GM18502 (cell line): Measurements from ENCODE around the gene UNC119B.

Experiments used
- ATAC-seq: cut with Tn5 transposase; IDR thresholded peaks from one replicate; pipeline ENCODE4 v1.9.1; 2021; ENCODE audit warnings: mild to moderate bottlenecking; ENCODE audit not compliant: unreplicated experiment, poor library complexity

UNC119B gene

DNA sequence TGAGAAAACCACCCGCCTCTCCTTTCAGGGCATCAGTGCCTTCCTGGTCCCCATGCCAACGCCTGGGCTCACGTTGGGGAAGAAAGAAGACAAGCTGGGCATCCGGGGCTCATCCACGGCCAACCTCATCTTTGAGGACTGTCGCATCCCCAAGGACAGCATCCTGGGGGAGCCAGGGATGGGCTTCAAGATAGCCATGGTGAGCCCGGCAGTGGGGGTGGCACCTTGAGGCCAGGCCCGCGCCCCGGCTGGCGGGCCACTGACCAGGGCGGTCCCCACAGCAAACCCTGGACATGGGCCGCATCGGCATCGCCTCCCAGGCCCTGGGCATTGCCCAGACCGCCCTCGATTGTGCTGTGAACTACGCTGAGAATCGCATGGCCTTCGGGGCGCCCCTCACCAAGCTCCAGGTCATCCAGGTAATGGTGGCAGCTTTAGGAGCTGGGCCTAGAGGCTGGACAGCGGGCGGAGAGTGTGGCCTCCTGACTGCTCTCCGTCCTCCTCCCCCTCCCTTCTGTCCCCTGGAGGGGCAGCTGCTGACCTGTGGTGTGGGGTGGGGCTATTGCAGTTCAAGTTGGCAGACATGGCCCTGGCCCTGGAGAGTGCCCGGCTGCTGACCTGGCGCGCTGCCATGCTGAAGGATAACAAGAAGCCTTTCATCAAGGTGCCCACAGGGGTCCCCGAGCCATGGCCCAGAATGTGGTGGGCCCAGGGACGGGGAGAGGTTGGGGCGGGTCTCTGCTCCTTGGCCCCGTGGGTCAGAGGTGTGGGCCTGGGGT, 28.2 kb downstream of the UNC119B start:
- ATAC-seq, result no peak

DNA sequence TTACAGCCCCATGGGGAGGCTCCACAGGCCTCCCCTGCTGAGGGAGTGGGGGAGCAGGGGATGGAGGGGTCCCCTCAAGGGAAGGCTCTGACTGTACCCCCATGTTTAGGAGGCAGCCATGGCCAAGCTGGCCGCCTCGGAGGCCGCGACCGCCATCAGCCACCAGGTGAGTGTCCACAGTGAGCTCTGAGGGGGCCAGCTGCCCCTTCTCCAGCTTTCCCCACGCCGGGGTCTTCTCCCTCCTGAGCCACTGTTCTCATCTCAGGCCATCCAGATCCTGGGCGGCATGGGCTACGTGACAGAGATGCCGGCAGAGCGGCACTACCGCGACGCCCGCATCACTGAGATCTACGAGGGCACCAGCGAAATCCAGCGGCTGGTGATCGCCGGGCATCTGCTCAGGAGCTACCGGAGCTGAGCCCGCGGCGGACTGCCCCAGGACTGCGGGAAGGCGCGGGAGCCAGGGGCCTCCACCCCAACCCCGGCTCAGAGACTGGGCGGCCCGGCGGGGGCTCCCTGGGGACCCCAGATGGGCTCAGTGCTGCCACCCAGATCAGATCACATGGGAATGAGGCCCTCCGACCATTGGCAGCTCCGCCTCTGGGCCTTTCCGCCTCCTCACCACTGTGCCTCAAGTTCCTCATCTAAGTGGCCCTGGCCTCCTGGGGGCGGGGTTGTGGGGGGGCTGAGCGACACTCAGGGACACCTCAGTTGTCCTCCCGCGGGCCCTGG, 28.9 kb downstream of the UNC119B start:
- ATAC-seq, result no peak

DNA sequence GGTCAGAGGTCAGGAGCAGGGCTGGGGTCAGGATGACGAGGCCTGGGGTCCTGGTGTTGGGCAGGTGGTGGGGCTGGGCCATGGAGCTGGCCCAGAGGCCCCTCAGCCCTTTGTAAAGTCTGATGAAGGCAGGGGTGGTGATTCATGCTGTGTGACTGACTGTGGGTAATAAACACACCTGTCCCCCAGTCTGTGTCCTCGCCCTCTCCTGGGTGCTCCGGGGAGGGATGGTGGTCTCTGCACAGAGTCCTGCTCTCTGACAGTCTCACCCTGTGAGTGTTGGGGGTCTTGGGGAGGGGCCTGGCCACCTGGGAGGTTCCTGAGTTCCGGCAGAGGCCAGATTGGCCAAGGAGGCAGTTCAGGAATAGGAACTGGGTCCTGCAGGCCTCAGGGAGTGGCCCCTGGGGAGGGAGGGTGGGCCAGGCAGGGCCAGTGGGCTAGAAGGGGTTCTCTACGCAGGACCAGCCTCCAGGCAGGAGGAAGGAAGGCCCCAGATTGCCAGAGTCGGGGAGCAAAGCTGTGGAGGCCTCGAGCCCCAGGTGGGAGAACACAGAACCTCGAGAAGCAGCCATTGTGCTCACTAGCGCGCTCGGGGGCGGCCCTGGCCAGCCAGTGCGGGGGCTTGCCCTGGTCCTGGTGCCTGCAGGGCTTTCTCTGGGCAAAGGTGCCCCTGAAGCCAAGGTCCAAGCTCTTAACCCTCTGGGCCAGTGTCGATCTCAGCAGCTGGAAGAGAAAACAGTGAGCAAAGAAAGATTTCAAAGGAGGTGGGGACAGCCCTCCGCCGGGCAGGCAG, 29.8 kb downstream of the UNC119B start:
- no peak for ATAC-seq

DNA sequence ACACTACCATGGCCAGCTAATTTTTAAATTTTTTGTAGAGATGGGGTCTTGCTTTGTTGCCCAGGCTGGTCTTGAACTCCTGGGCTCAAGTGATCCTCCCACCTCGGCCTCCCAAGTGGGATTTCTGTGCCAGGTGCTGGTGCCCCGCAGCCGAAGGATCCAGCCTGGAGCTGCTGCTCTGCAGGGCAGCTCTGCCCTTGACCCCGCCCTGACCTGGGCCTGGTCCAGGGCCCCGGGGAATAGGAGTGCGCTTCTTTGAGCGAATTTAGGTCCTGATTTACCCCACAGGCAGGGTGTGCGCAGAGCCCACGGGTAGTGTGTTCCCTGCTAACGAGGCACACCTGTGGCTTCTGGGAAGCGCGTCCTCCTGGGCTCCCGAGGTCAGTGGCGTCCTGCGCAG, 30.6 kb downstream of the UNC119B start:
- no peak for ATAC-seq

DNA sequence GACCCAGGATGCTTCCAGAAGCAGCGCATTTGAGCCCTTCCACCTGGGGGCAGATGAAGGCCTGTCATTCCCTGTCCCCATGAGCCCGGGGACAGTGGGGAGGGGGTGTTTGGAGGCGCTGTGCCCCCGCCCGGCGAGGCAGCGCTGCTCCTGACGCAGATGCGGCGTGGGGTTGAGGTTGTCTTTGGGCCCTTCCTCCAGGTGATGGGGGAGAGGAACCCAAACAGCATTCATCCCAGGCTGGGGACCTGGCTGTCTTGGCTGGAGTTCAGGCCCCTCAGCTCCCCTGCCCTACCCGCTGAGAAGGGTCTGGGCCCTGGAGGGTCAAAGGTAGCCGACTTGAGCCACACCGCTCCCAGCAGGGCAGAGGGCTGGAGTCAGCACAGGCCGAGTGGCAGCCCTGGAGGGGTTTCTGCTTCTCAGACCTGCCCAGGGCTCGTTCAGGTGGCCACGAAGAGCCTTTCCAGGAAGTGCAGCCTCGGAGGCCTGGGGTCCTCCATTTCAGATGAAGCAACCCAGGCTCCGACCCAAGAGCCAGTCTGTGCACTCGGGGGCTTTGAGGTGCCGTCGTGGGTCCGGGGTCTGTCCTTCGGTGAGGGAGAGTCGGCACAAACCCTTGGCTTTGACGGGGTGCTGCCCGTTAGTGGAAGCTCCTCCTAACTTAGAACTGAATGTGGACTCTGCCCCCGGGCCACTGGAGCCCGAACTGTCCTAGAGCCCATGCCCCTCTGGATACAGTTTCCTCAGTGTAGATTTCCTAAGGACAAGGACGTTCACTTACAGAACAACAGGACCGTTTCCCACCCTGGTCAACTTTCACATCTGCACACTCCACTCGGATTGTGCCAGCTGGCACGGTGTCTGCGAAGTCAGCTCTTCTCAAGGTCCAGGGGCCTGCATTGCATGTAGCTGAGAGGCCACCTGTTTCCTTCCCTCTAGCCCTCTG, 31.5 kb downstream of the UNC119B start:
- no peak for ATAC-seq

DNA sequence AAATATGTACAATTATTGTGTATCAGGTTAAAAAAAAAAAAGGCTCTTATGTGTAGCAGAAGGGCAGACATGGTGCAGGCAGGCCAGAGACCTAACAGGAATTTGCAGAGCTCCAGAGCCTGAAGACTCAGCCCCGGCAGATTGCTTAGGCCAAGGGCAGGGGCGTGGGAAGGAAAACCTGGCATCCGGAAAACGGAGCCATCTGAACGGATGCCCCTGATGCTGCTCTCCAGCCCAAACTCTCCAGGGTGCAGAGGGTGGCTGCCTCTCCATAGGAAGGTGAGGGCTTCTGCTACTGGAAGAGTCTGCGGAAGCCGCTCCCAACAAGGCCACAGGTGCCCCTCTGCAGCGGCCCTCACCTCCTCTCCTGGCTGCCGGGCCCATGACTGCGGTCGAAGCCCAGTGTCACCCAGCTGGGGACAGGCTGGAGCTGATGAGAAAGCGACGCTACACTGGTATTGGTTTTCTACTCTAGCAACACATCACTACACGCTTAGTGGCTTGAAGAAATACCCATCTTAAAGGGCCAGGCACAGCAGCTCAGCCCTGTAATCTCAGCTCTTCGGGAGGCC, 34.8 kb downstream of the UNC119B start:
- ATAC-seq, result no peak

DNA sequence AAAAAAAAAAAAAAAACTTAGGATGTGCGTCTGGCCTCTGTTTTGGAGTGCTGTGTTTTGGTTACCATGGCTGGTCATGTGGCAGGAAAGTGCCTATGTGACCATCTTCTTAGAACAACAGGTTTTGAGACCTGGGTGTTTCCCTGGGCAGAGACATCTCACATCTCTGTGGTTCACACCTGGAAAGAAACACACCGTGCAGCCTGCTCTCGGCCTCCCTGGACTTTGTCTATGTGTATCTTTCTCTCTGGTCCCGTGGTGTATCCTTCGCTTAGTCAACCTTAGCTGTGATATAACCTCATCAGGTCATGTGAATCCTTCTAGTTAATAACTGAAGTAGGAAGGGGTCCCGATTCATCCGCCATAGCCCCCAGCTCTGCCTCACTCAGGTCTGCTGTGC, 38.0 kb downstream of the UNC119B start:
- ATAC-seq, result no peak

DNA sequence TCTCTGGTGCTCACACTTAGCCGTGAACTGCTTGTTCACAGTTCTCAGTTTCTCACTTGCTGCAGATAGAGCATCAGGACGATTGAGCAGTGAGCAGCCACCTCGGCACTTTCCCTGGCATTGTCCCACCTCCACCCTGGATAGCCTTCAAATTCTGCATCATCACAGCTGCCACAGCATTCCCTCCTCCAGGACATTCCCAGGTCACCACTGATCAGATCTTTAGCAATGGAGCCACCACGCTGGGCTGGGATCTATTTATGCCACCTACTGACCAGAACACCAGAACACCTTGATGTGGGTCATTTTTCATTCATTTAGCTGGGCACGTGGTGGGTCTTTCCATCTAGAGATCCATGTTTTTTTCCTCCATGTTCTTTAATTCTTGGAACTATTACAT, 39.0 kb downstream of the UNC119B start:
- ATAC-seq, result no peak

DNA sequence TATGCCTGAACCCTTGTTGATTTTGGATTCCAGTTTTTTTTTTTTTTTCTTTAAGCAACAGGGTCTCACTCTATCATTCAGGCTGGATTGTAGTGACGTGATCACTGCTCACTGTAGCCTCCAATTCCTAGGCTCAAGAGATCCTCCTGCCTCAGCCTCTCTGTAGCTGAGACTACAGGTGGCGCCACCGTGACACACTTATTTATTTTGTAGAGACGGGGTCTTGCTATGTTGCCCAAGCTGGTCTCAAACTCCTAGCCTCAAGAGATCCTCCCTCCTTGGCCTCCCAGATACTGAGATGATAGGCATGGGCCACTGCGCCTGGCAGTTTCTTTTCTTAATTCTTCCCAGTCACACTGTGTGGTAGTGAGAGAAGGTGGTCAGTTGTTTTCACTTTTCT, 40.5 kb downstream of the UNC119B start:
- ATAC-seq, result no peak

DNA sequence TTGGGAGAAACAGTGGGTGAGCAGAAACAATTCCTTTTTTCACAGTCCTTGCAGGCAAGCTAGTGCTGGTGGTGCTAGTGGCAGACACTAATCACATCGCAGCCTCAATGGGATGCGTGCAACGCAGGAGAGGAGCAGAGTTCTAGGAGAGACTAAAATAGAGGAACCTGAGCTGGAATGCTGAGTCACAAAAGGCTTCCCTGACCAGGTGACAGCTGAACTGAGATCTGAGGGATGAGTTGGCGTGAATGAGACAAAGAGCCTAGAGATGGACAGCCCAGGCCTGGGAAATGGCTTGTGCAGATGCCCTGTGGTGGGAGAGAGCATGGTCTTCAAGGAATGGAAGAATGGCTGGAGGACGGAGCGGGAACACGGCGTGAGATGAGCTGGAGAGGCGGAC, 41.1 kb downstream of the UNC119B start:
- no peak for ATAC-seq

DNA sequence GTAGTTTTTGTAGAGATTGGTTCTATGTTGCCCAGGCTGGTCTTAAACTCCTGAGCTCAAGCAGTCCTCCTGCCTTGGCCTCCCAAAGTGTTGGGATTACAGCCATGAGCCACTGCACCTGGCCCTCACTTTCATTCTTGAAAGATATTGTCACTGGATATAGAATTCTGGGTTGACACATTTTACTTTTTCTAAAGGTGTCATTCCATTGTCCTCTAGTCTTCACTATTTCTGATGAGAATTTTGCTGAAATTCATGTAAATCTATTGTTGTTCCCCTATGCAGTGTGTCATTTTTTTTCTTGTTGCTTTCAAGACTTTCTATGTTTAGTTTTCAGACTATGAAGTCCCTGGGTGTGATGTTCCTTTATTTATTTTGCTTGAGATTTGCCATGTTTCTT, 44.5 kb downstream of the UNC119B start:
- ATAC-seq, result no peak

DNA sequence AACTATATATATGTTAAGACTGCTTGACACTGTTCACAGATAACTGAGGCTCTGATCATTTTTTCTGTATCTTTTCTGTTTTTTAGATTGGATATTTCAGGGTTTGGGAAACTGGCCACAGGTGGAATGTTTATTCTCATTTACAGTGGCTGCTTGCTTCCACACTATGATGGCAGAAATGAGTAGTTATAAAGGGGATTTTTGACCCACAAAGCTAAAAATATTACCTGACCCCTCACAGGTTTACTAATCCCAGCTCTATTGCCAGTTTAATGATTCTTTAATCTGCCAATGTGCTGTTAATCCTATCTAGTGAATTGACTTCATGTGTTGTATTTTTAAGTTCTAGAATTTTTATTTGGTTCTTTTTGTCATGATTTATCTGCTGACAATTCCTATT, 45.0 kb downstream of the UNC119B start:
- ATAC-seq, result no peak

DNA sequence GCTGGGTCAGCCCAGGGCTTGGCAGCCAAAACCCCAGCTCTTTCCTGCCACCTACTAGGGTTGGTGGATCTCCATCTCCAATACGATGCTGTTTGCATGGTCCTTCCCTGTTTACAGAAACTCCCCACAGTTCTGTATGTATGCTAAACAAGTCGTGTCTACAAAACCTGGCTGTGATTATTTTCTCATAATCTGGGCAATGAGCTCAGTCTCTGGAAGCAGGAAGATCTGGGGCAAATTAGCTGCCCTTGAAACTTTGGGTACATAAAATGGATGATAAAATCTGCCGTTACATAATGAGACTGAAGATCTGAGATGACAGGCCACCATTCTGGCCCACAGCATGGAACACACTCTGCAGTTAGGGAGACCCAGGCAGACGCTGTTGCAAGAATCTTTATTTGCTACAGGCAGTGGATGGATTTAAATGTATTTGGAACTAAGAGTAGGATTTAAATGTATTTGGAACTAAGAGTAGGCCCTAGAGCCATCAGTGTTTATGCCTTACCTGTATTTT, 47.0 kb downstream of the UNC119B start:
- no peak for ATAC-seq

DNA sequence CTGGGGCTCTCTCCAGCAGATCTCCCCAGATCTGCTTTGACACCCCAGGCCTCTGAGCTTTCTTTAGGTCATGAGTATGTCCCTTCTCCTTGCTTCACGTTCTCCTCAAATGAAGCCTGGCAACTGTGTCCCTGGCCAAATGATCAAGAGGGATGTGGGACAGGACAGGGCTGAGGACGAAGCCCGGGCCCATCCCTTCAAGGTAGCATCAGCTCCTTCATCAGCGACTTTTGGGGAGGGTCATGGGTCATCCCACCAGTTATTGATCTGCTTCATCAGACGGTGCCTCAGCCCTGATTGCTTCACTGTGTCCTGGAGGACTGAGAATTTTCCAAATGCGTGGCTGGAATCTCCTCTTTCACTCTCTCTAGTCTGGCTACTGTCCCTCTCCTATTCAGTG, 47.7 kb downstream of the UNC119B start:
- no peak for ATAC-seq

DNA sequence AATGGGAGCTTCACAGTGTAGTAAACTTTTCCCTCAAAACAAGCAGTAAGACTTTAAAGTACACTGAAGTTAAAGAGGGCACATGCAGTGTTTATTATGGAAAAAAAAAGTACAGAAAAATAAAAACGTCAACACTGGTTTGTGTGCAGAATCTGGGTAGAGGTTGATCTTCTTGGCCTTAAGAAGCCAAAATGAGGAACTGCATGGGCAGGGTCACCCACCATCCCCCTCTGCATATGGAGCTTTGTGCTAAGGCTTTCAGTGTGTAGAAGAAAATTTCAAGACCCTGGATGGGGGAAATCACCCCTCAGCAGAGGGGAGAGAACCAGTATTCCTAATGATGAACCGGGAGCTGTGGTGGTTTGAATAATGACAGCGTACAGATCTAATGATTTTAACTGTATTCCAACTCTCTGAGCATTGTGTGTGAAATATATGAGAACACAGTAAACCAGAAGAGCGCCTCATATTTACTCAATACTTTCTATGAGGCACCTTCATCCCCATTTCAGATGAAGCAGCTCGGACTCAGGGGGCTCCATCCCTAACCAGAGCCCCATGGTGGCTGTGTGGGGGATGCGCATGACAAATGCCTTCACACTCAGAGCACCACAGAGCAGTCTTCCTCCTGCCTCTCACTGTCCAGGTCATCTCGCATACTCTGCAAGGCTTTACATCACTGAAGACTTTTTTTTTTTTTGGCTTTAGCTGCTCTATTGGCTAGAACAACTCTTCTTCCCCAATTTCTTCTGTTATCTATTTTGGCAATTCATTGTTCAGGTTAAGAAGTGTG, 48.7 kb downstream of the UNC119B start:
- no peak for ATAC-seq

DNA sequence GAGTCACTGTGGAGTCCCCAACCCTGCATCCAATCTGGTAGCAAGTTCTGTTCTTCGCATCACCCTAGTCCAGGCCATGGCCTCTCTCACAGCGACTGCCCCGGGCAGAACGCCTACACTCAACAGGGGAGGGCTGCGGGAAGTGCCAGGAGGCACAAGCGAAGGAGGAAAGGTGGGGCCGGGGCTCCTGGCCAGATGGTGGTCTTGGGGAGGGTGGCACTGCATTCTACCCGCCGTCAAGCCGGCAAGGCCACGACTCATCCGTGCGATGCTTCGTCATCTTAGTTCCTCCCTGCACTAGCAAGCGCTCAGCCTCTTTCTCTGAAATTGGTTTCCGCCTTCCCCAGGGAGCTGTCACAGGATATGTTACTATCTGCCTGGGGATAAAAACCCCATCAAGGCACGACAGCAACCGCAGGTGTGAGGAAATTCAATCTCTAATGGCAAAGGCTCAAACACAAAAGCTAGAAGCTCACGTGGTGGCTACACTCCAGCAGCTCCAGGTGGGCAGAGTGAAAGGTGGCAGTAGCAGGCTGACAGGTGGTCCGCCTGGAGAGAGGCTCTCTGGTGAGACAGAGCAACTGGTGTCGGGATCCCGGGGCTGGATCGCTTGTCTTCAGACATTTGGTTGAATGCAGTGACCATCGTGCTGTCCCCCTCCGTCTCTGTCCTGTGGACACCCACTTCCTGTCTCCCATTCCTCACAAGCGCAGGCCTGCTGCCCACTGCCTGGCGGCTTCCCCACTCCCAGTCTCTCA, 49.5 kb downstream of the UNC119B start:
- ATAC-seq, result no peak

DNA sequence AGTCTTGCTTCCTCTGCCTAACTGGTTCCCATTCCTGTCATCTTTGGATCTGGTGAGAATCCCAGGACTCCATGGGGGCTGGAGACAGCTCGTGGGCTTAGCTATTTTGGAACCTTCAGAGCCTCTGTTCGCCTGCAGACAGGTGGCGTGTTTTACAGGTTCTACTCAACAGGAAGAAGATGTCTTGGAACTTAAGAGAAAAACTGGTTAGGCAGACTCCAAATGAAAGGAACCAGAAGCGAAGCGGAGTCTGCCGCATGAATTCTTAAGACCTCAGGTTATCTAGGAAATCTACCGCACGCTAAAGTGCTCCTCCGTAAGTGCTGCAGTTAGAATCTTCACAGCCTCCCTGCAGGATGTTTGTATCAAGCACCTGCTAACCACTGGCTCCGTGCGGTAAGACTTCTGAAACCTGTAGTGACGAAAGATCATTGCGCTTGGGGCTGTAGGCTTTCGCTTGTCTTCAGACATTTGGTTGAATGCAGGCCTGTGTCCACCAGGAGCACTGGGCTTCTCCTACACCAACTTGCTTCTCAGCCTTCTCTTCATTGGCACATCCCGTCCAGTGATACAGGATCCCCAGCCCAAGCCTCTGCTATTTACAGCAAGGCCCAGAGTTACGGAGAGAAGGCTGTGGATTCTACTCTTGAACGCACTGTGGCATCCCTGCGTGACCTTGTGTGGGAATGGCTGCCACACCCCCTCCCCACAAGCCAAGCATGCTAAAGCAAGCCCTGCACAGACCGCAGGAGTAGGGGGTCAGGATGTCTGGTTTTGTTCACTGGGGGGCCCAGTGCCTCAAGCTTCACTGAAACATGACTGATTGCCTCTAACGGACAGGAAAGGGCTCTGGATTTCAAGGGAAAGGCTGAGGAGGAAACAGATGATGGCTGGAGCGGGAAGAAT, 50.3 kb downstream of the UNC119B start:
- no peak for ATAC-seq
